ENCODE measurements around the gene ADAMTS2. TPM values are rescaled to one million over a fixed set of nuclear protein-coding genes. Genes with fewer than 3 reads are reported as not detected.

The ADAMTS2 gene
- total RNA-seq, 1 donor from 2014 or later: 23.5 TPM

DNA sequence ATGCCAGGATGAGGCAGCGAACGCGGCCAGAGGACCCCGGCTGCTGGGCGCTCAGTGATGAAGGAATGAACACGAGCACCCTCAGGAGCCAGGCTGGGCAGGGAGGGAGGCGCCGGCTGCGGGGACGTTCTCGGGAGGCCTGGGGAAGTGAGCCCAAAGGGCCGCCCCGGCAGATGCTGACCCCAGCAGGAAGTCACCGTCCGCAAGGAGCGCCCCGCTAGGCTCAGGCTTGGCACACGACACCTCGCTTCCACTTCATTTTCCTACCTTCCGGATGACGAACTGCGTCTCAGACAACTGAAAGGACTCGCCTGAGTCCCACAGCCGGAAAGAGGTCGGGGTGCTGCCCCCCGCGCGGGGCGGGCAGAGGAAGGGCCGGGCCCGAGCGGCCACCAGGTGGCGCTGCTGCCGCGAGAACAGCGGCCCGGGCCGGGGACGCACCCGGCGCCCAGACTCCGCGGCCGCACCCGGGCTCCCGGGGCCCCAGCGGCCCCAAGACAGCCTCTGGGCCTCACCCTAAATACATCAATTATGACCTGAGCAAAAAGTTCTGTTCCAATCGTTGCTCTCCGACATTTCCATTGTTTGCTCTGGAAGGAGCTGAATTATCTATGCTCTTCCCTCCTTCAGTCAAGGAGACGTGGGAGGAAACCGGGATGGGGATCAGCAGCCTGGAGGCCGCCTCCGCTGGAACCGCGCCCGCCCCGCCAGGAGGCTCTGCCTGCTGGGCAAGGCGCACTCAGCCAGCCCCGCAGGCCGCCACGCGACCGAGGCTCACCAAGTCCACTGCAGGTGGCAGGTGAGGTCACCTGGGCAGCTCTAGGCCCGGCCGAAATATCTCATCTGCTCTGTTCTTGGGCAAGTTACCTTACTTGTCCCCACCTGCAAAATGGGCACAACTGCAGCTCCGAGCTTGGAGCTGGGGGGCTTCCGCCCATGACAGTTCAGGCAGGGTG is 178.1 kb downstream of the ADAMTS2 start:
- H3K27me3 Mint-ChIP-seq (ENCODE audit: unreplicated experiment): peaks cover 5% of the 10 kb centered on the region
- H3K4me1 Mint-ChIP-seq (ENCODE audit: low read depth, unreplicated experiment): peaks cover 26% of the 10 kb centered on the region
- H3K4me3 Mint-ChIP-seq (ENCODE audit: unreplicated experiment): no peak overlapping the region
- peaks cover 5% of the 10 kb centered on the region for H3K9me3 Mint-ChIP-seq (ENCODE audit: unreplicated experiment)
- H3K27ac Mint-ChIP-seq (ENCODE audit: unreplicated experiment): no peak overlapping the region
- TF ChIP-seq, protein P1, sequence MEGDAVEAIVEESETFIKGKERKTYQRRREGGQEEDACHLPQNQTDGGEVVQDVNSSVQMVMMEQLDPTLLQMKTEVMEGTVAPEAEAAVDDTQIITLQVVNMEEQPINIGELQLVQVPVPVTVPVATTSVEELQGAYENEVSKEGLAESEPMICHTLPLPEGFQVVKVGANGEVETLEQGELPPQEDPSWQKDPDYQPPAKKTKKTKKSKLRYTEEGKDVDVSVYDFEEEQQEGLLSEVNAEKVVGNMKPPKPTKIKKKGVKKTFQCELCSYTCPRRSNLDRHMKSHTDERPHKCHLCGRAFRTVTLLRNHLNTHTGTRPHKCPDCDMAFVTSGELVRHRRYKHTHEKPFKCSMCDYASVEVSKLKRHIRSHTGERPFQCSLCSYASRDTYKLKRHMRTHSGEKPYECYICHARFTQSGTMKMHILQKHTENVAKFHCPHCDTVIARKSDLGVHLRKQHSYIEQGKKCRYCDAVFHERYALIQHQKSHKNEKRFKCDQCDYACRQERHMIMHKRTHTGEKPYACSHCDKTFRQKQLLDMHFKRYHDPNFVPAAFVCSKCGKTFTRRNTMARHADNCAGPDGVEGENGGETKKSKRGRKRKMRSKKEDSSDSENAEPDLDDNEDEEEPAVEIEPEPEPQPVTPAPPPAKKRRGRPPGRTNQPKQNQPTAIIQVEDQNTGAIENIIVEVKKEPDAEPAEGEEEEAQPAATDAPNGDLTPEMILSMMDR (IDR thresholded peaks at IDR 0.05; ENCODE audit: partially characterized antibody, unreplicated experiment): peak; percentile 98
- H3K36me3 Mint-ChIP-seq (ENCODE audit: unreplicated experiment): peaks cover 6% of the 10 kb centered on the region
- peak; percentile 66 for DNase-seq

DNA sequence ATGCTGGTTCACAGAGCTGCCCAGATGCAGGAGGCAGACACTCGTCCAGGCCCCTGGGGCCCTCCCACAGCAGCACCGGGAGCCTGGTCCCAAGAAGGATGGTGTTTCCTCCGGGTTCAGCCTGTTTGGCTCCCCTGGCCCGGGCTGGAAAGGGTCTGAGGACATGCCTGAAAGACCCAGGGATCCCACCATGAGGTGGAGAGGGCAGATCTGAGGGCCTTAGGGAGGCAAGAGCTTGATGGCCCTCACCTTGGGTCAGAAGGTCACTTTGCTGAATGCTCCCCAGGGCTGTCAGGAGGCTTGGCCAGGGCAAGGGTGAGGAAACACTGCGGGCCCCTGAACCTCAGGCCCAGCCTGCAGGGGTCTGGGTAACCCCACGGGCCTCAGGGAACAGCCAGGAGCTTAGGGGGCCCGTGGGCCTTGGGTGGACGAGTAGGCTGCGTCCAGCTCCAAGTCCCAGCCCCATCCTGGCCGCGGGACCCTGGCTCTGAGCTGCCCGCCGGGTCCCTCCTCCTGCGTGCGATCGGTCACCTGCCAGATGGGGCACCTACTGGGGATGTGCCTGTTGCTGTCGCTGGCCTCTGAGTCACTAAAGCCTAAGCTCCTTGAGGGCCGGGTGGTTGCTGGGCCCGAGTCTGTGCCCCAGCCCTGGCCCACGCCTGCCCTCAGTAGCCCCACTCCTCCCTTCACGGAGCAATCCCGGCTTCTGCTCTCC is 178.9 kb downstream of the ADAMTS2 start:
- Mint-ChIP-seq H3K27me3 (ENCODE audit: unreplicated experiment) (peaks cover 5% of the 10 kb centered on the region), H3K9me3 (ENCODE audit: unreplicated experiment) (peaks cover 6% of the 10 kb centered on the region), H3K36me3 (ENCODE audit: unreplicated experiment) (peaks cover 12% of the 10 kb centered on the region), H3K4me1 (ENCODE audit: low read depth, unreplicated experiment) (peaks cover 24% of the 10 kb centered on the region), H3K27ac (ENCODE audit: unreplicated experiment) (no peak overlapping the region), H3K4me3 (ENCODE audit: unreplicated experiment) (no peak overlapping the region)
- TF ChIP-seq, protein P1 (IDR thresholded peaks at IDR 0.05; ENCODE audit: partially characterized antibody, unreplicated experiment): no peak
- DNase-seq: no peak

- H3K4me3 Mint-ChIP-seq (ENCODE audit: unreplicated experiment): peak overlapping the region; percentile 25
- peaks cover 5% of the 10 kb centered on the region for H3K27me3 Mint-ChIP-seq (ENCODE audit: unreplicated experiment)
- peak overlapping the region; percentile 44 for H3K27ac Mint-ChIP-seq (ENCODE audit: unreplicated experiment)
- H3K4me1 Mint-ChIP-seq (ENCODE audit: low read depth, unreplicated experiment): peaks cover 17% of the 10 kb centered on the region
- H3K9me3 Mint-ChIP-seq (ENCODE audit: unreplicated experiment): peaks cover 5% of the 10 kb centered on the region
- H3K36me3 Mint-ChIP-seq (ENCODE audit: unreplicated experiment): peaks cover 12% of the 10 kb centered on the region
- DNase-seq: no peak
- TF ChIP-seq, protein P1 (IDR thresholded peaks at IDR 0.05; ENCODE audit: partially characterized antibody, unreplicated experiment): no peak
These were observed 179.7 kb downstream of the ADAMTS2 start for GRCh38 chr5:179165421-179166170.

DNA sequence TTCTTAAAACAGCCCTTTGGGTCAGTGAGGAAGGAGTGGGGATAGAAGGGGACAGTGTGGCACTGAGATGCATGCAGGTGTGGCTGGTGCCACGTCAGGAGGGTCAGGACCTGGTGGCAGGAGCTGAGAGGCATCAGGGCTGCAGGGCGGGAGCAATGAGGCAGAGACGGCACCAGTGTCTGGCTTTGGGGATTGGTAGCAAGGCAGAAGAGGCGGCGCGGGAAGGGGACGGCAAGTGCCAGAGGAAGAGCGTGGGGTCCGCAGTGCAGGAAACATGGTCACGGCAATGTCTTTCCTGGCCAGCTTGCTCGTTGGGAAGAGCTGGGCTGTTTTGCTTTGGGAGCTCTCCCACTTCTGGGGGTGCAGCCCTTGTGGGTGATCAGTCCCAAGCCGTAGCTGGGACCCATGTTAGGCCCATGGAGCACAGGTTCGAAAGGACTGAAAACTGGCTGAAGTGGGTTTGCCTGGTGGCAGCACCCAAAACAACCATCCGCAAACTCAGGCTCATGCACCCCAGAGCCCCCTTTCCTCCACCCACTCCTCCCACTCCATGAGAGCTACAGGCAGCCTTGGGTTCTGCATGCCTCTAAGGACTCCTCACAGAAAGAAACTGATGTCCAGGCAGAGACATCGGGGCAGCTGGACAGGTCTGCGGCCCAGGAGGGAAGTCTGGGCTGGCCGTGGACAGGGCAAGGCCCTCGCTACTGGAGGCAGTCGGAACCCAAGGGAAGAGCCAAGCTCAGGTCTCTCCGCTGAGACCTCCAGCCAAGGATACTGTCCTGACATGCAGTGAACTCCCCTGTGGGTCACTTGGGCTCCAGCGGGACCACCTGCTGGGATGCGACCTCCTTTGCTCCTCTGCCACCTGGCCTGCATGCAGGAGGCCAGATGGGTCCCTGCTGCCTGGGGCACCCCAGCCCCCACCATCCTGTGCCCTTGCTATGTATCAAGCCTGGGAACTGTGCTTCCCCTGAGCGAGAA is 180.6 kb downstream of the ADAMTS2 start:
- peaks cover 5% of the 10 kb centered on the region for H3K9me3 Mint-ChIP-seq (ENCODE audit: unreplicated experiment)
- H3K27me3 Mint-ChIP-seq (ENCODE audit: unreplicated experiment): peaks cover 7% of the 10 kb centered on the region
- TF ChIP-seq, protein P1 (IDR thresholded peaks at IDR 0.05; ENCODE audit: partially characterized antibody, unreplicated experiment): no peak
- H3K4me3 Mint-ChIP-seq (ENCODE audit: unreplicated experiment): peak overlapping the region; percentile 25
- peaks cover 9% of the 10 kb centered on the region for H3K4me1 Mint-ChIP-seq (ENCODE audit: low read depth, unreplicated experiment)
- peaks cover 12% of the 10 kb centered on the region for H3K36me3 Mint-ChIP-seq (ENCODE audit: unreplicated experiment)
- peak overlapping the region; percentile 44 for H3K27ac Mint-ChIP-seq (ENCODE audit: unreplicated experiment)
- no peak for DNase-seq

Measured in glutamatergic neuron (in vitro differentiated cells).